ENCODE data around the gene UBL7. TPM values are rescaled to one million over a fixed set of nuclear protein-coding genes. Genes with fewer than 3 reads are reported as not detected.
"Not testable (repeated sequence)": the region's sequence is repeated elsewhere in the genome, so short reads cannot be mapped to it uniquely, and the experiment has no call there.

UBL7 gene
- 83.4 and 104 TPM in 2 replicates for total RNA-seq (2014; rRNA removed)
- polyA plus RNA-seq (2012) = 62.0 TPM

DNA sequence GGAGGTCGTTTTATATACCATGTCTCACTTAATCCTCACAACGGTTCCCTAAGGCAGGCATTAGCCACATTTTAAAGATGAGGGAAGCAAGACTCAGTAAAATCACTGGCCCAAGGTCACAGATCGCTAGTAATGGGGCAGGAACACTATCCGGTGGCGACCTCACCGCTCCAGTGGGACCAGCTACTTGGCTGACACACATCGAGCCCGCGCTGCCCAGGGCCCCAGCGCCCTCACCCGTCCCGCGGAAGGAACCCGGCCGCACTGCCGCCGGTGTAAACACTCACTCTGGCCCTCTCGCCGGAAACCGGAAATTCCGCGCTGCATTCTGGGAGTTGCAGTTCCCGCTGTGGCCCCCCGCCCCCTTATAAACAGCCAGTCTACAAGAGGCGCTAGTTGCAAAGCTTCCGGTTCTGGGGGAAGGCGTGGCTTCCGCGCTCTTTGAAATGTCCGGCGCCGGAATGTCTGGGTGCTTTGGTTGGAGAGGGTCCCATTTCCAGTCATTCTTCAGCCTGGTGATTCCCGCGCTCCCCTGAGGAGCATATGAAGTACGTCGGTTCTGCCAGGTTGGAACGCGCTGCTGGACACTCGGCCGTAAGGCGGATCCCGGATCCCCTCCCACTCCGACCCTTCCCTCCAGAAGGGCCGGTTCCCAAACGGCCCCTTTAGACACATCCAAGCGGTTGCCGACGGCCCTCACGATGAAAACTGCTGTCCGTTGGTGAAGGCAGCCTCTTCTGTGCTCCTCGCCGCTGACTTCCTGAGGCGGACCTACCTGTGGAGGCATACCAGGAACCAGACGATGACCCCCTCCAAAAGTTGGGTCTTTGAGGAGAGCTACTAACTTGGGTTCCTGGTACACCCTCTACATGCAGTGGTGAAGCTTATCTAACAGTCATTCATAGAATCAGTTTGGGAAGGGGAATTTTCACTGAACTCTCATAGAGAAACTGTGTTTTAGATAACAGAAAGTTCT is at the start of gene UBL7:
Gene UBL7 (minus strand): TSS at position 290 of the 976 bp plus-strand sequence. CDS start 2,293 bp downstream, outside the sequence.
- DNase-seq (ENCODE audit: low read depth) = peak; percentile 96

DNA sequence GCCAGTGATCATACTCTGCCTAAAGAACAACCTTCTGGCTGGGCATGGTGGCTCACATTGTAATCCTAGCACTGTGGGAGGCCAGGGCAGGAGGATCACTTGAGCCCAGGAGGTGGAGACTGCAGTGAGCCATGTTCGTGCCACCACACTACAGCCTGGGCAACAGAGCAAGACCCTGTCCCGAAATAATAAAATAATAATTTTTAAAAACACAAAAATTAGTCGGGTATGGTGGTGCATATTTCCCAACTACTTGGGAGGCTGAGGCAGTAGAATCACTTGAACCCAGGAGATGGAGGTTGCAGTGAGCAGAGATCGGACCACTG is 45.5 kb upstream of the UBL7 start:
- no peak for DNase-seq (ENCODE audit: low read depth)

GRCh38 chr15:74505837-74506514 is 45.0 kb upstream of the UBL7 start:
- DNase-seq (ENCODE audit: low read depth) = no peak

DNA sequence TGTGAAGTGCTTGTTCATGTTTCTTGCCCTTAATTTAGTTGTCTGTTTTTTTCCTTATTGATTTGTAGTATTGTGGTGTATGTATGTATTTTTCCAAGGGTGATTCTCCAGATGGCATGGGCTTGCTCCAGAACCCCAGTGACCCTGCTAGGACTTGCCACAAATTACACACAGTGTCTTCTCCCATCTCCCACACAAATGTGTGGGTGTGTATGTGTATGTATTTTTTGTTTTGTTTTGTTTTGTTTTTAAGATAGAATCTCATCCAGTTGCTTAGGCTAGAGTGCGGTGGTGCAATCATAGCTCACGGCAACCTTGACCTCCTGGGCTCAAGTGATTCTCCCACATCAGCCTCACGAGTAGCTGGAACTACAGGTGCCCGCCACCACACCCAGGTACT is 43.9 kb upstream of the UBL7 start:
- DNase-seq (ENCODE audit: low read depth) = no peak

- DNase-seq (ENCODE audit: low read depth) = no peak
Observed at GRCh38 chr15:74504418-74504817, 43.5 kb upstream of the UBL7 start.

DNA sequence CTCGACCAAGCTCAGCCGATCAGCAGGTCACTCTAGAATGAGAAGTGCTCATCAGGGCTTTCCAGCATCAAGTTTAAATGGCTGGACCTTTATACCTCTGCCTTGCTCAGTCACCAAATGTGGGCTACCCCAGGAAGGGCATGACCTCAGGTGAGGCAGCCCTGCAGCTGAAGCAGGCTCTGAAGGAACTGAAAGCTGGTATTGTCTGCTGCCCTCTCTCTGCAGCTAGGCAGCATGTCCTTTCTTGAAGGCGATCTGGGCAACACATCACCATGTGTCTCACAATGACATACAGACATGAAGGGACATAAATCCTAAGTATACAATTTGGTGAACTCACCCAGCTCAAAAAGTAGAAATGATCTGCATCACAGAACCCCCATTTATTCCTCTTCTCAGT is 41.3 kb upstream of the UBL7 start:
- no peak for DNase-seq (ENCODE audit: low read depth)

GRCh38 chr15:74500401-74500800 is 39.4 kb upstream of the UBL7 start:
- DNase-seq (ENCODE audit: low read depth) = no peak

DNA sequence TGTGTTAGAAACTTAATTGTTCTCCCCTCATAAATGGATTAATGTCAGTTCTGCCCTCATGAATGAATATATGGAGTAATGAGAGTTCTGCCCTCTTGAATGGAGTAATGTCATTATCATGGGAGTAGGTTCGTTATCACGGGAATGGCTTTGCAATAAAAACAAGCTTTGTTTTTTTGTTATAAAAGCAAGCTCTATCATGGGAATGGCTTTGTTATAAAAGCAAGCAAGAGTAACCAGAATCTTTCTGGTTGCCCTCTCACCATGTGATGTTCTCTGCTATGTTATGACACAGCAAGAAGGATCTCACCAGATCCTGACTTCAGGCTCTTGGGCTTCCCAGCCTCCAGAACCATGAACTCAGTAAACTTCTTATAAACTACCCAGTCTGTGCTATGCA is 38.4 kb upstream of the UBL7 start:
- no peak for DNase-seq (ENCODE audit: low read depth)

- peak; percentile 91 for DNase-seq (ENCODE audit: low read depth)
Observed at GRCh38 chr15:74497584-74497983, 36.6 kb upstream of the UBL7 start.

GRCh38 chr15:74496648-74497047 is 35.7 kb upstream of the UBL7 start:
- no peak for DNase-seq (ENCODE audit: low read depth)

- no peak for DNase-seq (ENCODE audit: low read depth)
Observed at GRCh38 chr15:74490339-74490689, 29.4 kb upstream of the UBL7 start.

- peak; percentile 30 for DNase-seq (ENCODE audit: low read depth)
Observed at GRCh38 chr15:74489518-74490338, 28.8 kb upstream of the UBL7 start.

DNA sequence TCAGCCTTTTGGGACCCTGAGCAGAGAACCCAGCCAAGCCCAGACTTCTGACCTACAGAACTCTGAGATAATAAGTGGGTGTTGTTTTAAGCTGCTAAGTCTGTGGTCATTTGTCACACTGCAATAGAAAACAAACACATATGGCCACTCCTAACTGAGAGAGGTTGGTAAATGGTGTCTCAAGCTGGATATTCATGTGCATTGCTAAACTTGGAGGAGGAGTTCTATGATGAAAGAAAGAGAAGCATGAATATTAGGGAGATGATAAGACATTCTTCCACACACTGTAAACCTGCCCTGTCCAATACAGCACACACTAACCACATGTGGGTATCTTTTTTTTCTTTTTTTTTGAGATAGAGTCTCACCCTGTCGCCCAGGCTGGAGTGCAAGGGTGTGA is 27.8 kb upstream of the UBL7 start:
- no peak for DNase-seq (ENCODE audit: low read depth)

- no peak for DNase-seq (ENCODE audit: low read depth)
Observed at GRCh38 chr15:74482661-74483060, 21.7 kb upstream of the UBL7 start.

GRCh38 chr15:74480364-74480763 is 19.4 kb upstream of the UBL7 start:
- DNase-seq (ENCODE audit: low read depth) = not testable (repeated sequence)

GRCh38 chr15:74471621-74472020 is 10.7 kb upstream of the UBL7 start:
- DNase-seq (ENCODE audit: low read depth) = not testable (repeated sequence)

DNA sequence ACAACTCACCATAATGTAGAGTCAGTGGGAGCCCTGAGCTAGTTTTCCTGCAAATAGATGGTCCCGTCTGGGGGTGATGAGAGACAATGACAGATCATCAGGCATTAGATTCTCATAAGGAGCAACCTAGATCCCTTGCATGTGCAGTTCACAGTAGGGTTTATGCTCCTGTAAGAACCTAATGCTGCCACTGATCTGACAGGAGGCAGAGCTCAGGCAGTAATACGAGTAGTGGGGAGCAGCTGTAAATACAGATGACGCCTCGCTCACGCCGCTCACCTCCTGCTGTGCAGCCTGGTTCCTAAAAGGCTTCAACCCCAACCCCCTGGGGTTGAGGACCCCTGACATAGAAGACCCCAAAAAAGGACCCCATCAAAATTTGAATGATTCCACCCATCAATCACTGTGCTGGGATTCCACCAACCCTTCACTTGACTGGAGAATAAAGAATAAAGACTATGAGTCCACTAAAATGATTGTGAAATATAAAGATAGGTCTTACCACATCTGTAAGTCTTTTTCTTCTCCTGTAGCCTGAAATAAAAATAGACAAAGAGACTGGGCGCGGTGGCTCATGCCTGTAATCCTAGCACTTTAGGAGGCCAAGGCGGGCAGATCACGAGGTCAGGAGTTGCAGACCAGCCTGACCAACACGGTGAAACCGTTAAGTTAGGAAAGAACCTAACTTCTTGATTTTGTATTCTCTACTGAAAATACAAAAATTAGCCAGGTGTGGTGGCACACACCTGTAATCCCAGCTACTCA is 9.9 kb upstream of the UBL7 start:
- no peak for DNase-seq (ENCODE audit: low read depth)

GRCh38 chr15:74468341-74469032 is 7.5 kb upstream of the UBL7 start:
- no peak for DNase-seq (ENCODE audit: low read depth)

DNA sequence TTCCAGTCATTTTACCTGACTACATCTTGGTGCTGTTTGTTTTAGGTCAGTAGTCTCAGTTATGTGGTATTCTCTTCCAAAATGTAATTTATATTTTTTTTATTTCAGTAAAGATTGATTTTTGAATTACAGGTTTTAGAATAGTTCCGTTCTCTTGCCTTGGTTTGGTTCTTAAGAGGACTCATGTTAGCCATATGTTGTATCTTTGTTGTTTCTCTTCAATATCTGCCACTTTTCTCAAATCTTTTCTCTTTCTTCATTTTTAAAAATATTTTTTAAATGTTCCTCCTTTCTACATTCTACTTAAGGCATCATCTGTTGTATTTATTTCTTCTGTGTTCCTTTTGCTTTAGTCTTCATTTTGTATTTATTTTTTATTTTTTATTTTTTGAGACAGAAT is 5.6 kb upstream of the UBL7 start:
- no peak for DNase-seq (ENCODE audit: low read depth)

DNA sequence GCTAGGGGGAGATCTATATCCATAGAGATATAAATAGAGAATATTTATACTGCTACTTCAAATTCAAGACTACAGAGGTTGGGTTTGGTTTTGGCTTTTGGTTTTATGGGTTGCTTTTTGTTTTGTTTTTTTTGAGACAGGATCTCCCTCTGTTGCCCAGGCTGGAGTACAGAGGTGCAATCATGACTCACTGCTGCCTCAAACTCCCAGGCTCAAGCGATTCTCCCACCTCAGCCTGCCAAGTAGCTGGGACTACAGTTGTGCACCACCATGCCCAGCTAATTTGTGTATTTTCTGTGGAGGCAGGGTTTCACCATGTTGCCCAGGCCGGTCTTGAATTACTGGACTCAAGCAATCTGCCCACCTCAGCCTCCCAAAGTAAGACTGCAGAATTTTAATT is 3.9 kb upstream of the UBL7 start:
- no peak for DNase-seq (ENCODE audit: low read depth)

GRCh38 chr15:74464216-74464615 is 3.3 kb upstream of the UBL7 start:
- DNase-seq (ENCODE audit: low read depth) = no peak

Measured in LHCN-M2 (cell line).